Mesothelial cell of epicardium (in vitro differentiated cells): ENCODE measurements around the gene XYLT1. TPM values are rescaled to one million over a fixed set of nuclear protein-coding genes. Genes with fewer than 3 reads are reported as not detected.

Experiments
- DNase-seq, 2 experiments: peaks; one replicate each; pipeline ENCODE4 v3.0.0; 2021; ENCODE audit warnings: low spot score in 2 of 2; ENCODE audit not compliant: unreplicated experiment in 2 of 2
- H3K27ac Mint-ChIP-seq: 2 replicates; pipeline ENCODE4 v1.8.0; 2021; ENCODE audit warnings: mixed read lengths
- H3K27me3 Mint-ChIP-seq: 2 replicates; pipeline ENCODE4 v1.8.0; 2021; ENCODE audit warnings: low read depth, mixed read lengths
- H3K36me3 Mint-ChIP-seq: 2 replicates; pipeline ENCODE4 v1.8.0; 2021; ENCODE audit warnings: mixed read lengths
- H3K4me1 Mint-ChIP-seq: 2 replicates; pipeline ENCODE4 v1.8.0; 2021; ENCODE audit warnings: mixed read lengths
- H3K4me3 Mint-ChIP-seq: 2 replicates; pipeline ENCODE4 v1.8.0; 2021; ENCODE audit warnings: mild to moderate bottlenecking, moderate library complexity, mixed read lengths
- H3K9me3 Mint-ChIP-seq: 2 replicates; pipeline ENCODE4 v1.8.0; 2021; ENCODE audit warnings: mixed read lengths
- total RNA-seq: library from RNA; stranded (reverse); gene quantifications from 3 replicates; pipeline ENCODE4 v1.2.1, GENCODE V29; 2021
- TF ChIP-seq, protein P1 (sequence below): fragments of 200-600 bp; sonication (generic); IDR thresholded peaks from one replicate; pipeline ENCODE4 v1.5.0; 2021; ENCODE audit warnings: antibody characterized with exemption; ENCODE audit not compliant: unreplicated experiment

Gene XYLT1
- total RNA-seq, 1 donor from 2014 or later: 15.2 TPM

DNA sequence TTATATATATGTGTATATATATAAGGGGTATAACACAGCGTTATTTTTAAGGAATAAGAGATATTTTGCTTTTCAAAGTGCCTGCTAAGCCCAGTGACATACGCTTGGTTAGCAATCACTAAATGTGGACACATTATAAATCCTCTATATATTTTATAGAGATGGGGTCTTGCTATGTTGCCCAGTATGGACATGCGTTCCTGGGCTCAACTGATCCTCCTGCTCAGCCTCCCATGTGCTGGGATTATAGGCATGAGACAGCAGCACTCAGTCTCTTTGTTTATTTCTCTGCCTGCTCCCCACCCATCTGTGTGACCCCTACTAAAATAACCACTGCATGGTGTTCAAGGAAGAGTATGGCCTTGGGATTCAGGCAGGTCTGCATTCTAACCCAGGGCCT lies 63.4 kb downstream of the XYLT1 start:
- Mint-ChIP-seq H3K4me3 (no peak overlapping the region), H3K27me3 (no peaks in the 10 kb centered on the region), H3K27ac (no peak overlapping the region), H3K36me3 (peaks cover 2% of the 10 kb centered on the region), H3K9me3 (peaks cover 4% of the 10 kb centered on the region), H3K4me1 (peaks cover 4% of the 10 kb centered on the region)
- TF ChIP-seq, protein P1, sequence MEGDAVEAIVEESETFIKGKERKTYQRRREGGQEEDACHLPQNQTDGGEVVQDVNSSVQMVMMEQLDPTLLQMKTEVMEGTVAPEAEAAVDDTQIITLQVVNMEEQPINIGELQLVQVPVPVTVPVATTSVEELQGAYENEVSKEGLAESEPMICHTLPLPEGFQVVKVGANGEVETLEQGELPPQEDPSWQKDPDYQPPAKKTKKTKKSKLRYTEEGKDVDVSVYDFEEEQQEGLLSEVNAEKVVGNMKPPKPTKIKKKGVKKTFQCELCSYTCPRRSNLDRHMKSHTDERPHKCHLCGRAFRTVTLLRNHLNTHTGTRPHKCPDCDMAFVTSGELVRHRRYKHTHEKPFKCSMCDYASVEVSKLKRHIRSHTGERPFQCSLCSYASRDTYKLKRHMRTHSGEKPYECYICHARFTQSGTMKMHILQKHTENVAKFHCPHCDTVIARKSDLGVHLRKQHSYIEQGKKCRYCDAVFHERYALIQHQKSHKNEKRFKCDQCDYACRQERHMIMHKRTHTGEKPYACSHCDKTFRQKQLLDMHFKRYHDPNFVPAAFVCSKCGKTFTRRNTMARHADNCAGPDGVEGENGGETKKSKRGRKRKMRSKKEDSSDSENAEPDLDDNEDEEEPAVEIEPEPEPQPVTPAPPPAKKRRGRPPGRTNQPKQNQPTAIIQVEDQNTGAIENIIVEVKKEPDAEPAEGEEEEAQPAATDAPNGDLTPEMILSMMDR: no peak
- DNase-seq: no peak

DNA sequence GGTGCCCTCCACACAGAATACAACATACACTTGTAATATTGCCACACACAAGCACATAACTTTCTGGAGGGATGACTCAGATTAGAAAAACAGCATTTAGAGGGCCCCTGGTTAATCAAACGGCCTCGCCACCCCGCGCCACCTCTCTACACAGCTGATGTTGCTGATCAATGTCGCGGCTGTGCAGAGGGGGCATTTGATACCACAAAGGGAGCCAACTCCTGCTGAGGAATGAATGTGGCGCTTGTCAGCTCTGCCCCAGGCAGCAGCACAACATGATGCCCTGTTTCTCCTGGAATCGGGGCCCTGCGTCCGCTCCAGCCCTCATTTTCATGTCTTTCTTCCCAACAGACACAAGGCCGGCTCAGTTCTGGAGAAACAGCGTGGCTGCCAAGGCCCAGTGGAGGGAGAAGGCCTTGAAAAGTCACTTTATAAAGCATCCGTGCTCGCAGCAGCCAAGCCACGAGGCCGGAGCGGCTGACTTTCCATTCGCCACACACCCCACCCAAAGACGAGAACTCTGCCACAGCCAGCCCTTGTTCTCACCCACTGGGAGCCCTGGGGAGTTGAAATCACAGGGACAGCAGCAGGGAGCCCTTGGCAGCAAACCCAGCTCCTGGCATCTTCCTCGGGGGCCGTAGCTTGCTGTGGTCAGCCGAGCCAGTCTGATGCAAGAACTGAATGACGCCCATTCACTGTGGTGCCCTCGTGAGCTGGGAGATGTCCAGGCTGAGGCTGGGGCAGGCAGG lies 65.6 kb downstream of the XYLT1 start:
- Mint-ChIP-seq H3K4me1 (no peaks in the 10 kb centered on the region), H3K9me3 (peaks cover 4% of the 10 kb centered on the region), H3K27ac (no peak overlapping the region), H3K36me3 (peaks cover 2% of the 10 kb centered on the region), H3K27me3 (no peaks in the 10 kb centered on the region), H3K4me3 (no peak overlapping the region)
- TF ChIP-seq, protein P1: no peak
- no peak for DNase-seq

DNA sequence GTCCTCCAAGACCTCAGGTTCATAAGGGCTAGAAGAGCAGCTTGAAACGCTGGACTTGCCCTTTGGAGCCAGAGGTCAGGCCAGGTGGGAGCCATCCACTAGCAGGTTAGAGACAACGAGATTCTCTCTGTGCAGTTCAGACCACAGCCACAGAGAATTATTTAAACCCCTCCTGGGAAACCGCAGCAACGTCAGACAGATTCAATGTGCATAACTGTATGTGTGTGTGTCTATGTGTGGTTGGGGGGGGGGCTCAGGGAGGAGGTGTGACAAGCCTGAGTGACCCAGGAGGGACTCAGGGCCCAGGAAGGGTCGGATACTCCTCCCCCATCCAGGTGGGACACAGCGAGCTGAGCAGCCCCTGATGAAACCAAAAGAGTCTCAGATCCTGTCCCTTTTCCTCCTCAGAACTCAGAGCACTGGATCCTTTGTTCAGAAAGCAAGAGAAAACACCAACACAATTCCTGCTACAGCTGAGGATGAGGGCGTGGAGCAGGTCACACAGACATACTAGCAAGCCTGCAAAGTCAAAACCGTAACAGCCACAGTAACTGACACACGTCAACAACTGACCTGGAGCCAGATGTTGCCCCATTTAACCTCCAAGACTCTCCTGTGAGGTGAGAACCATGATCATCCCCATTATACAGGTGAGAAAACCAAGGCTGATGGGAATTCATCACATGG lies 66.8 kb downstream of the XYLT1 start:
- Mint-ChIP-seq H3K9me3 (peaks cover 4% of the 10 kb centered on the region), H3K4me1 (peaks cover 6% of the 10 kb centered on the region), H3K27me3 (no peaks in the 10 kb centered on the region), H3K27ac (no peak overlapping the region), H3K36me3 (peaks cover 2% of the 10 kb centered on the region), H3K4me3 (no peak overlapping the region)
- TF ChIP-seq, protein P1: no peak
- DNase-seq: no peak

DNA sequence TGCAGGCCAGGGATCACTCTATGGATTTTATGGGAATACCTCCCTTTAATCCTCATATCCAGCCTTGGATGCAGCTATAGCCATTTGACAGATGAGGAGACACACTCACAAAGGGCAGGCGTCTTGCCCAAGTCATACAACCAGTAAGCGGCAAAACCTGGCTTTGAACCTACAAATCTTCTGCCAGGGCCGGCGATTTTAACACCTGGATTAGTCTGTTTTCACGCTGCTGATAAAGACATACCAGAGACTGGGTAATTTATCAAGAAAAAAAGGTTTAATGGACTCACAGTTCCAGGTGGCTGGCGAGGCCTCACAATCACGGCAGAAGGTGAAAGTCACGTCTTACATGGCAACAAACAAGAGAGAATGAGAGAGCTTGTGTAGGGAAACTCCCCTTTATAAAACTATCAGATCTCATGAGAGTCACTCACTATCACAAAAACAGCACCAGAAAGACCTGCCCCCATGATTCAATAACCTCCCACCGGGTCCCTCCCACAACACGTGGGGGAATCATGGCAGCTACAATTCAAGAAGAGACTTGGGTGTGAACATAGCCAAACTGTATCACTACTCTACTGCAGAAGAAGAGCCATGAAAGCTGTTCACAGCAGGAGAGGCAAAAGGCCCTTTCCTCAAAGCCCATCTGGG lies 67.5 kb downstream of the XYLT1 start:
- TF ChIP-seq, protein P1: no peak
- peaks cover 4% of the 10 kb centered on the region for H3K9me3 Mint-ChIP-seq
- no peak overlapping the region for H3K4me3 Mint-ChIP-seq
- DNase-seq: no peak
- H3K4me1 Mint-ChIP-seq: peaks cover 6% of the 10 kb centered on the region
- H3K27ac Mint-ChIP-seq: no peak overlapping the region
- H3K27me3 Mint-ChIP-seq: no peaks in the 10 kb centered on the region
- H3K36me3 Mint-ChIP-seq: peaks cover 2% of the 10 kb centered on the region

DNA sequence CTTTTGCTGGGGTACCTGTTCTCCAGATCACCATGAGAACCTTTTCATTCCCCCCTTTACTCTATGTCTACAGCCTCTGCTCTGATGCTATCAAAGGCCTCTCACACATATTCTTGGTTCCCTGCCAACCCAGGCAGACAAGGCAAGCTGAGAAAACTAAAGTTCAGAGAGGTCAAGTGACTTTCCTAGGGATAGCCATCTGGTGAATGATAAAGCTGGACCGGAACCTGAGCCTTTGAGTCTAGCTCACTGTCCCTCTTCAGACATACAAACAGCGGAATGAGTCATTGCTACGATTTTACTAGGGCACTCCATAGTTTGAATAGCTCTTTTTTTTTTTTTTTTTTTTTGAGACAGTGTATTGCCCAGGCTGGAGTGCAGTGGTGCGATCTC lies 73.3 kb downstream of the XYLT1 start:
- Mint-ChIP-seq H3K27ac (peak overlapping the region; percentile 59), H3K9me3 (no peaks in the 10 kb centered on the region), H3K36me3 (no peaks in the 10 kb centered on the region), H3K4me3 (no peak overlapping the region), H3K4me1 (peaks cover 24% of the 10 kb centered on the region), H3K27me3 (no peaks in the 10 kb centered on the region)
- DNase-seq: no peak
- TF ChIP-seq, protein P1: no peak
